ENCODE results near the gene PCSK2. TPM values are rescaled to one million over a fixed set of nuclear protein-coding genes. Genes with fewer than 3 reads are reported as not detected.

Gene PCSK2
- total RNA-seq, 1 donor from 2014 or later = not detected

DNA sequence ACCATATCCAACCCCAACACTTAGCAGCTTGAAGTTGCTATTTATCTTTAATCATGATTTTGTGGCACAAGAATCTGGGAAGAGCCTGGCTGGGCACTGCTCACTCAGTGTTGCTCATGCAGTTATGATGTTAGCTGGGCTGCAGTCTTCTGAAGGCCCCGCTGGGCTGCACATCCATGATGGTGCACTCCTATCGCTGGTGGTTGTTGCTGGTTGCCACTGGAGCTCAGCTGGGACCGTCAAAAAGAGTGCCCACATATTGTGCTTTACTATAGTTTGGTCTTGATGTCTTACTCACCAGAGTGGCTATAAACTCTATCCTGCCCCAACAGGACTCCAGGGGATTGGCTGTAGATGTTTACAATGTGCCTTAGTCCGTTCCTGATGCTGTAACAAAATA lies 137.8 kb downstream of the PCSK2 start:
- no peaks in the 10 kb centered on the region for H3K4me1 Mint-ChIP-seq (ENCODE audit: low read depth)
- no peak overlapping the region for H3K27ac Mint-ChIP-seq
- no peak for DNase-seq (ENCODE audit: low spot score)
- H3K4me3 Mint-ChIP-seq (ENCODE audit: low read depth) = no peak overlapping the region
- H3K27me3 Mint-ChIP-seq (ENCODE audit: low read depth) = no peaks in the 10 kb centered on the region
- no peaks in the 10 kb centered on the region for H3K36me3 Mint-ChIP-seq (ENCODE audit: low read depth)
- intact Hi-C loops (cut with micrococcal nuclease) = no loop called here
- H3K9me3 Mint-ChIP-seq = no peaks in the 10 kb centered on the region

DNA sequence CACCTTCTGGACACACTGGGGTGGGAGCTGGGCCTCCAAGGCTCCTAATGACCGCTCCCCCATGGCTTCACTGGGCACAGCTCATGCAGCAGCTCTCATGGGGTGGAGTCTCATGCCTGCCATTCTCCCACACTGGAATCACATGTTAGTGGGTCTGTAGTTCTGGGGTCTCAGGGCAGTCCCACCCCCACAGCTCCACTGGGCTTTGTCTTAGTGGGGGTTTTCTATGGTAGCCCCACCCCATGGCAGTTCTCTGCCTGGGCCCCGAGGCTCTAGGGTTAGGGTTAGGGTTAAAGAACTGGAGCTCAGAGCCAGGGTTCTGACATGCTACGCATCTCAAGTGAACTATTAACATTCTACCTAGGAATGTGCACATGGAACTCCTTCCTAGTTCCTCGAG lies 139.0 kb downstream of the PCSK2 start:
- H3K4me3 Mint-ChIP-seq (ENCODE audit: low read depth) = no peak overlapping the region
- intact Hi-C loops (cut with micrococcal nuclease) = no loop called here
- no peaks in the 10 kb centered on the region for H3K36me3 Mint-ChIP-seq (ENCODE audit: low read depth)
- no peak for DNase-seq (ENCODE audit: low spot score)
- H3K4me1 Mint-ChIP-seq (ENCODE audit: low read depth) = no peaks in the 10 kb centered on the region
- H3K27ac Mint-ChIP-seq = no peak overlapping the region
- H3K9me3 Mint-ChIP-seq = no peaks in the 10 kb centered on the region
- H3K27me3 Mint-ChIP-seq (ENCODE audit: low read depth) = no peaks in the 10 kb centered on the region

DNA sequence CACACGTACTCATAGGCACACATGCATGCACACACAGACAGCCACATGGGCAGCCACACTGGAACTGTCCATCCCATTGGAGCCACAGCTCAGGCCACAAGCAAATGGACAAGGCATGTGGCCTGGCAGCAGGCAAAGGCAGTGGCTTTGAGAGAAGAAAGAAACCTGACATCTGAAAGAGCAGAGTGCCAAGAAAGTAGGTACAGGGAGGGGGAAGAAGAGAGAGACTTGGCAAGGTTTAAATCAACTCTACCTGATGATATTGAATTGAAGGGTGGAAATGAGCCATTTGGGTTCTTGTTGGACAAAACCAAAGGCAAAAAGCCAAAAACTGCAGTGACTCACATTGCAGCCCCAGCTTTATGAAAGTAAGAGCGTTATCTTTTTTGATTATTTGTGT lies 142.7 kb downstream of the PCSK2 start:
- Mint-ChIP-seq H3K27me3 (ENCODE audit: low read depth) (no peaks in the 10 kb centered on the region), H3K36me3 (ENCODE audit: low read depth) (no peaks in the 10 kb centered on the region), H3K27ac (no peak overlapping the region), H3K4me1 (ENCODE audit: low read depth) (no peaks in the 10 kb centered on the region), H3K4me3 (ENCODE audit: low read depth) (no peak overlapping the region), H3K9me3 (no peaks in the 10 kb centered on the region)
- no peak for DNase-seq (ENCODE audit: low spot score)
- intact Hi-C loops (cut with micrococcal nuclease) = no loop called here

DNA sequence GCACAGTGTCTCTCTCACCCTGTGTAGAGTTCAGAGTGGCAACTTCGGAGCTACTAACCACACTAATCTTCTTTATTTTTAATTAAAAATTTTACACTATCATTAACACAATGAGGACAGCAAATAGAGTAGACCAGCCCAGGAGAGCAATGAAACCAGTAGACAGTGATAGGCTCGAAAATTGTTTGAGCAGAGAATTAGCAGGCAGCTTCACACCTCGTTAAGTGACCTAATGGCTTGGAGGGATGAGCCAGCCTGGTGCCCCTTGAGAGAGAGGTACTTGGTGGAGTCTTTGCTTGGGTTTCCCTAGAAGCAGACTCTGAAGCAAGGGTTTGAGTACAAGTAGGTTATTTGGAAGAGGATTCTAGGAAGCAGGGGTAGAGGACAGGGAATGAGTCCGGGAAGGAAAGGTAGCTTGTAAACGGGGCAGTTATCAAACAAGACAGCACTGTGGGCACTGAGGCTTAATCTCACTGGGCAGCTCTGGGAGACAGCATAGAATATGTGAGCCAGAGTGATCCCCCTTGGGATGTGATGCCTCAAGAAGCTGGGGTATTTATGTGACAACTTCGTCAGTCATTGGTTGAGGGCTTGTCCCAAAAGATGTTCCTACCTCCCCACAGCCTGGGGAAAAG lies 146.1 kb downstream of the PCSK2 start:
- H3K4me1 Mint-ChIP-seq (ENCODE audit: low read depth) = no peaks in the 10 kb centered on the region
- DNase-seq (ENCODE audit: low spot score) = no peak
- no peak overlapping the region for H3K27ac Mint-ChIP-seq
- H3K9me3 Mint-ChIP-seq = no peaks in the 10 kb centered on the region
- no peaks in the 10 kb centered on the region for H3K27me3 Mint-ChIP-seq (ENCODE audit: low read depth)
- intact Hi-C loops (cut with micrococcal nuclease) = no loop called here
- no peaks in the 10 kb centered on the region for H3K36me3 Mint-ChIP-seq (ENCODE audit: low read depth)
- no peak overlapping the region for H3K4me3 Mint-ChIP-seq (ENCODE audit: low read depth)

DNA sequence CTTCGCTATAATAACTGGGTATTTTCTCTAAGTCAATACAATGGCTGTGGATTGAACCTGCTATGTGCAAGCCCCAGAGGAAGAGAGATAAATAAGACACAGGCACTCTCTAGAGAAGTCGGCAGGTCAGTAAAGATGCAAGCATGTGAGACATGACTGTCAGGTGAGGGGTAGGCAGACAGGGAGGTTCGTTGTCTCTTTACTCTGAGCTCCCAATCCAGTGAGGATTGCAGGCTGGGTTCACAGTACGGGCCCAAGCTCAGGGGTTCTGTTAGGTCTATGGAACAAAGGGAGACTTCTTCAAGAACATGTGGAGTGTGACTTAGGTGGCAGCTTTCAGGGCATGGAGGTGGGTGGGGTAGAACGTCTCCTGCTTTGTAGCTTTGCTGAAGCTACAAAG lies 147.2 kb downstream of the PCSK2 start:
- no peak for DNase-seq (ENCODE audit: low spot score)
- Mint-ChIP-seq H3K27ac (no peak overlapping the region), H3K4me3 (ENCODE audit: low read depth) (no peak overlapping the region), H3K27me3 (ENCODE audit: low read depth) (no peaks in the 10 kb centered on the region), H3K9me3 (no peaks in the 10 kb centered on the region), H3K36me3 (ENCODE audit: low read depth) (no peaks in the 10 kb centered on the region), H3K4me1 (ENCODE audit: low read depth) (no peaks in the 10 kb centered on the region)
- intact Hi-C loops (cut with micrococcal nuclease) = no loop called here

DNA sequence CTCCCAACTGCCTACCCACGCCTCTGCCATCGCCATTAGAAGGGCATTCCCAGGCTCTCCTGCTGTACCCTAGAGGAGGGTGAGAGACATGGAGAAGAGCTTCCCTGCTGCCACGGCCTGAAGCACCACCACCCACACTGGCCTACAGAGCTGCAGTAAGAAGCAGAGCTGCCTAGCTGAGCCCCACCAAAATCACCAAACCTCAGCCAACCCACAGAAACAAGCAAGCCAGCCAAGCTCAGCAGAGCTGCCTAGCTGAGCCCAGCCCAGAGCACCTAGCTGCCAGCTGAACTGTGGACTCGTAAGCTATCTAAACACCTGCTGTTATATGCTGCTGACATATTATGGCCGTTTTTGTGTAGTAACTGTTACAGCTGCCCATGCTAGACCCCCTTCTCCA lies 149.2 kb downstream of the PCSK2 start:
- Mint-ChIP-seq H3K36me3 (ENCODE audit: low read depth) (no peaks in the 10 kb centered on the region), H3K4me1 (ENCODE audit: low read depth) (no peaks in the 10 kb centered on the region), H3K4me3 (ENCODE audit: low read depth) (no peak overlapping the region), H3K27ac (no peak overlapping the region), H3K27me3 (ENCODE audit: low read depth) (no peaks in the 10 kb centered on the region), H3K9me3 (no peaks in the 10 kb centered on the region)
- no peak for DNase-seq (ENCODE audit: low spot score)
- intact Hi-C loops (cut with micrococcal nuclease) = no loop called here

DNA sequence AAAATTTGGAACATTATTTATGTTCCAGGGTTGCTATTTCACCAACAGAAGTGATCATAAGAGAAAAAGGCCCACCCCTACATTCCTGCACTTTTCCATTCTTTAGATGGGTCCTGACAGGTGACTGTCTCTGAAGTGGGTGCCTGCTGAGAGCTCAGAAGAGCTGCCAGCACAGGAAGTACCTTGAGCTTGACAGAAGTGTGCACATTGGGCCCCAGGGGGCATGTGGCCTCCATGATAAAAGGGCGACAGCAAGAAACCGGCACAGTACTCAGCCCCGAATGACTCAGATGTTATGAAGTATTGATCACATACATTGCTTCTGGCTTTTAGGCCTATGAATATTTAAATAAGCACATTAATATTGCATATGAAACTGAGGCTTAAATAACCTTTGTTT lies 150.4 kb downstream of the PCSK2 start:
- no peaks in the 10 kb centered on the region for H3K27me3 Mint-ChIP-seq (ENCODE audit: low read depth)
- no peak overlapping the region for H3K4me3 Mint-ChIP-seq (ENCODE audit: low read depth)
- no peaks in the 10 kb centered on the region for H3K36me3 Mint-ChIP-seq (ENCODE audit: low read depth)
- no peak overlapping the region for H3K27ac Mint-ChIP-seq
- H3K9me3 Mint-ChIP-seq = no peaks in the 10 kb centered on the region
- intact Hi-C loops (cut with micrococcal nuclease) = no loop called here
- no peak for DNase-seq (ENCODE audit: low spot score)
- H3K4me1 Mint-ChIP-seq (ENCODE audit: low read depth) = no peaks in the 10 kb centered on the region

DNA sequence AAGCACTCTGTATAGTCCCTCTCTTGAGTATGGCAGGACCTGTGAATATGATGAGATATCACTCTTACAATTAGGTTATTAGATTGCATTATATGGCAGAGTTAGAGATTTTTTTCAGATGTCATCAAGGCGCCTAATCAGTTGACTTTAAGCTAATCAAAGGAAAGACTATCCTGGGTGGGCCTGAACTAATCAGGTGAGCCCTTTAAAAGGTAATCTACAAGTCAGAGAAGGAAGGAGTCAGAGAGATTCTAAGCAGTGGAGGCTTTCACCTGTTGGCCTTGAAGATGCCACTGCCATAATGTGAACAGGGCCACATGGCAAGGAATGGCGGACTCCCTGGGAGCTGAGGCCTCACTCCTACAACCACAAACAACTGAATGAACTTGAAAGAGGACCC lies 152.8 kb downstream of the PCSK2 start:
- H3K27me3 Mint-ChIP-seq (ENCODE audit: low read depth) = no peaks in the 10 kb centered on the region
- no peaks in the 10 kb centered on the region for H3K36me3 Mint-ChIP-seq (ENCODE audit: low read depth)
- no peaks in the 10 kb centered on the region for H3K9me3 Mint-ChIP-seq
- intact Hi-C loops (cut with micrococcal nuclease) = no loop called here
- H3K4me3 Mint-ChIP-seq (ENCODE audit: low read depth) = no peak overlapping the region
- H3K4me1 Mint-ChIP-seq (ENCODE audit: low read depth) = no peaks in the 10 kb centered on the region
- DNase-seq (ENCODE audit: low spot score) = no peak
- no peak overlapping the region for H3K27ac Mint-ChIP-seq

DNA sequence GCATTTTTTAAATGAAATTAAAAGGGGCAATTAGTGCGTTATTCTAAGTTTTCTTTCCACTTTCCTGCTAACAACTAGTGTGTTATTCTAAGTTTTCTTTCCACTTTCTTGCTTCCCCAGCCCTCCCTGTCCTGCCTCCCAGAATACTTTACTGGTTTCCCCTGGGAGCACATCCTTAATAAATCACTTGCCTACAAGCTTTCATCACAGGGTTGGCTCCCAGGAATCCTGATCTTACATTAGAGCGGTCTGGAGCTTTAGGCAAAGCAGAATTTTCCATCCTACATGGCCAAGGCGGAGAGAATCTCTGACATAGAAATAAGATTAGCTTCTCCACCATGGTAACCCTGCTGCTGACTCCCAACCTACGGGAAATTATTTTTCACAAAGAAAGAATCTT lies 154.0 kb downstream of the PCSK2 start:
- intact Hi-C loops (cut with micrococcal nuclease) = no loop called here
- Mint-ChIP-seq H3K9me3 (no peaks in the 10 kb centered on the region), H3K27ac (no peak overlapping the region), H3K4me1 (ENCODE audit: low read depth) (no peaks in the 10 kb centered on the region), H3K4me3 (ENCODE audit: low read depth) (no peak overlapping the region), H3K27me3 (ENCODE audit: low read depth) (no peaks in the 10 kb centered on the region), H3K36me3 (ENCODE audit: low read depth) (no peaks in the 10 kb centered on the region)
- DNase-seq (ENCODE audit: low spot score) = no peak

DNA sequence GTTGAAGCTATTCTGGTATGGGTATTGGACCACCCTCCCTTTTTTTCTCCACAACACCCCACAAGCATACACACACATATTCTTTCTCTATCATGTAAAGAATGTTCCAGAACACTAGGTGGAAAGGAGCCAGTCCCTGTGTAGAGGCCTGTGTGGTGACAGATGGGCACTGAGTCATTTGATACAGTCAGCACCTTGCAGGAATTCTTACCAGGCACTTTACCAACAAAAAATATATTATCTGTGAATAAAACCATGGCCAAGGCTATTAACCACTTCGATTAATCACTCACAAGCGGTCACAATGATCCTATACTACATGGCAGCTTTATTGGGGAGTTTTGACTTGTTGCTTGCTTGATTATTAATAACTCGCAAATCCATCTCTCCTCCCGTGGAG lies 154.9 kb downstream of the PCSK2 start:
- H3K36me3 Mint-ChIP-seq (ENCODE audit: low read depth) = no peaks in the 10 kb centered on the region
- no peak overlapping the region for H3K27ac Mint-ChIP-seq
- intact Hi-C loops (cut with micrococcal nuclease) = no loop called here
- H3K4me1 Mint-ChIP-seq (ENCODE audit: low read depth) = no peaks in the 10 kb centered on the region
- H3K9me3 Mint-ChIP-seq = no peaks in the 10 kb centered on the region
- no peaks in the 10 kb centered on the region for H3K27me3 Mint-ChIP-seq (ENCODE audit: low read depth)
- no peak for DNase-seq (ENCODE audit: low spot score)
- no peak overlapping the region for H3K4me3 Mint-ChIP-seq (ENCODE audit: low read depth)

DNA sequence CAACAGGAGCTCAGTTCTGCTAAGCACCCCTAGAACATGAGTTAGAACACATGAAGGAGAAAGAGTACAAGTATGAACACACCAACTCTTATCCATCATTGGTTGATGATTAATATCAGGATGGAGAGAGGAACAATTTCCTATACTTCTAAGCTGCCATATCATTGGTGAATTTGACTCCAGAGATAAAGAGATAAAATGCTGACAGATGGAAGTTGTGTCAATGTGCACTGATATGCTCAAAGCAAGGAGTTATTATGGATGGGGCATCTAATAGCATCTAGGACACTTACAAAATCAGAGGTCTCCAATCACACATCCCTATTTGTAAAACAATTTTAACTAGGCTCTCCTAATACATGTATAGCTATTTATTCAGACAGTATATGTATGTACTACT lies 159.0 kb downstream of the PCSK2 start:
- H3K27ac Mint-ChIP-seq = no peak overlapping the region
- DNase-seq (ENCODE audit: low spot score) = no peak
- intact Hi-C loops (cut with micrococcal nuclease) = no loop called here
- no peaks in the 10 kb centered on the region for H3K27me3 Mint-ChIP-seq (ENCODE audit: low read depth)
- H3K36me3 Mint-ChIP-seq (ENCODE audit: low read depth) = no peaks in the 10 kb centered on the region
- H3K4me1 Mint-ChIP-seq (ENCODE audit: low read depth) = no peaks in the 10 kb centered on the region
- H3K9me3 Mint-ChIP-seq = no peaks in the 10 kb centered on the region
- no peak overlapping the region for H3K4me3 Mint-ChIP-seq (ENCODE audit: low read depth)

DNA sequence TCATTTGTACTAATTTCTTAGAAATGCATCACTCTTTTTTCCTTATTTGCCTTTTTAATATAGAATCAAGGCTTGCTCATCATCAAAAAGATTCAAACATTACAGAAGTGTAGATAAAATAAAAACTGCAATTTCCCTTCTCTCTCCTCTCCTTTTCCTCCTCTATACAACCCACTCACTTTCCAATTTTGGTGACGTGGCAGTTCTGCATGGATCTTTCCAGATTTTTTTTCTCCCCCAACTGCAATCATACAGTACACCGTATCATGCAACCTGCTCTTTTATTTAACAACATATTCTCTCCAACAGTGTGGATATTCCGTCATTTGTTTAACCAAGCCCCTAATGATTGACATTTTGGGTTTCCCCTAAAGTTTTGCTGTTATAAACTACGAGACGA lies 163.8 kb downstream of the PCSK2 start:
- intact Hi-C loops (cut with micrococcal nuclease) = no loop called here
- Mint-ChIP-seq H3K36me3 (ENCODE audit: low read depth) (no peaks in the 10 kb centered on the region), H3K9me3 (no peaks in the 10 kb centered on the region), H3K27ac (no peak overlapping the region), H3K4me3 (ENCODE audit: low read depth) (no peak overlapping the region), H3K4me1 (ENCODE audit: low read depth) (no peaks in the 10 kb centered on the region), H3K27me3 (ENCODE audit: low read depth) (no peaks in the 10 kb centered on the region)
- DNase-seq (ENCODE audit: low spot score) = no peak

DNA sequence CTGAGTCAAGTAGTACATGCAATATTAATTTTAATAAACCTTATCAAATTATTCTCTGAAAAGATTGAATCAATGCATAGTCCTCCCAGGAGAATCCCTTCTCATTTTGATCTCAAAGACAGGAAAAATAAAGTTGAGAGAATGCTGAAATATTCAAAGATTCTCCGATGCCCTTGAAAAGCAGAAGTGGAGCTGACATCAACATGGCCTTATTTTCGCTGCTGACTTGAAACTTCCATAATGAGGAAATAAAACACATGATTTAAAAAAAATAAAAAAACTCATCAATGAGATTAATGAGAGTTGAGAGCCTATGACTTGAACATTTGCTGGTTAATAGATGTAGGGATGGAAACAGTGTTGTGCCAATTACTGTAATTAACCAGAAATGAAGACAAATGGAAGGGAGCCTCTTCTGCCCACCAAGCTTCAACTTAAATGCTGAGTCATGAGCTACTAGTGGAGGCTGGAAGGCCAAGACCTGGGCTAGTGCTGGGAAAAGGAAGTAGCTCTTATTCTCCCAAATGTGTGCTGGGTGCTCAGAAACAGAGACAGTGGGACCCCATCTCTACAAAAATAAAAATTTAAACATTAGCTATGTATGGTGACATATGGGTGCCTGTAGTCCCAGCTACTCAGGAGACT lies 164.4 kb downstream of the PCSK2 start:
- Mint-ChIP-seq H3K36me3 (ENCODE audit: low read depth) (no peaks in the 10 kb centered on the region), H3K27me3 (ENCODE audit: low read depth) (no peaks in the 10 kb centered on the region), H3K4me1 (ENCODE audit: low read depth) (no peaks in the 10 kb centered on the region), H3K9me3 (no peaks in the 10 kb centered on the region), H3K27ac (no peak overlapping the region), H3K4me3 (ENCODE audit: low read depth) (no peak overlapping the region)
- intact Hi-C loops (cut with micrococcal nuclease) = no loop called here
- no peak for DNase-seq (ENCODE audit: low spot score)

DNA sequence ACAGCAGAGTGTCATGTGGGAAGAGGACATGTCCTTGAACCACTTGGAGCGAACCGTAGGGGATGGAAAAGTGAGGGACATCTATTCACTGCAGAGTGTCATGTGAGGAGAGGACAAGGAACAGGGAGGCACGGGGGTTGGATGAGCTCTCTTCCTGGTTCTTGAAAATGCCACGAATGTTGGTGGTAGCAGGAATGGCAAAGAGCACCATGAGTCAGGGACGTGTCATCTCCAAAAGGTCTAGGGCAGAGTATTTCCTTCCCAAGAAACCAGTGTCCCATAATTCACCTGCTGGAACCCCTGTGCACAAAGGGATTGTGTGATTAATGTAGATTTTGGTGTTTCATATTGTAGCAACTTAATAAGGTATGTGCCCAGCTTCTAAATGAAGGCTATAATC lies 167.6 kb downstream of the PCSK2 start:
- Mint-ChIP-seq H3K9me3 (no peaks in the 10 kb centered on the region), H3K4me3 (ENCODE audit: low read depth) (no peak overlapping the region), H3K27ac (no peak overlapping the region), H3K27me3 (ENCODE audit: low read depth) (no peaks in the 10 kb centered on the region), H3K4me1 (ENCODE audit: low read depth) (no peaks in the 10 kb centered on the region), H3K36me3 (ENCODE audit: low read depth) (no peaks in the 10 kb centered on the region)
- intact Hi-C loops (cut with micrococcal nuclease) = no loop called here
- DNase-seq (ENCODE audit: low spot score) = no peak

Measured in activated T-helper 2 cell treated with anti-CD3 and anti-CD28 coated beads, Interferon-gamma antibody, Interleukin-2, Interleukin-4, amounts not matched to agents 10 μg/mL and 5 μg/mL and 100 μg/mL, durations not matched to agents 14 hours and 24 hours and 36 hours (primary cell).